WTC11 (cell line): ENCODE data around the gene CLBA1. TPM values are rescaled to one million over a fixed set of nuclear protein-coding genes. Genes with fewer than 3 reads are reported as not detected.

Experiments used
- ATAC-seq: fragments of 200-7000 bp; cut with Tn5 transposase; 2 replicates; pipeline ENCODE4 v1.10.0; 2021; ENCODE audit warnings: mild to moderate bottlenecking, moderate library complexity
- CTCF ChIA-PET: fragments of 300-600 bp; sonication (Branson Sonifier 250); formaldehyde crosslinking; loops from one replicate; lab custom pipeline; 2021; ENCODE audit warnings: antibody characterized with exemption; lab: Charles Lee
- POLR2A ChIA-PET: fragments of 350-600 bp; sonication (Branson Sonifier 250); formaldehyde crosslinking; loops from one replicate; lab custom pipeline; 2021; ENCODE audit warnings: antibody characterized with exemption; lab: Charles Lee
- DNase-seq: peaks from one replicate; pipeline ENCODE4 v3.0.0; 2021; ENCODE audit warnings: low spot score
- H3K27ac Mint-ChIP-seq: 2 replicates; pipeline ENCODE4 v1.8.0; 2021; ENCODE audit warnings: mixed read lengths
- H3K27me3 Mint-ChIP-seq: 2 replicates; pipeline ENCODE4 v1.8.0; 2021; ENCODE audit warnings: low read depth, mild to moderate bottlenecking, moderate library complexity, mixed read lengths
- H3K36me3 Mint-ChIP-seq: 2 replicates; pipeline ENCODE4 v1.8.0; 2021; ENCODE audit warnings: mixed read lengths
- H3K4me1 Mint-ChIP-seq: 2 replicates; pipeline ENCODE4 v1.8.0; 2022; ENCODE audit warnings: mixed read lengths
- H3K4me3 Mint-ChIP-seq: 2 replicates; pipeline ENCODE4 v1.8.0; 2021; ENCODE audit warnings: mild to moderate bottlenecking, moderate library complexity, mixed read lengths
- H3K9me3 Mint-ChIP-seq: 2 replicates; pipeline ENCODE4 v1.8.0; 2021; ENCODE audit warnings: mixed read lengths
- ARID4B ChIP-seq: sonication (generic); formaldehyde crosslinking; IDR thresholded peaks from 2 replicates; pipeline ENCODE4 v1.8.0; 2023; ENCODE audit warnings: missing genetic modification reagents, mild to moderate bottlenecking, borderline replicate concordance
- CREB1 ChIP-seq: sonication (generic); formaldehyde crosslinking; IDR thresholded peaks from 2 replicates; pipeline ENCODE4 v1.8.0; 2023; ENCODE audit warnings: mild to moderate bottlenecking, missing genetic modification reagents
- E2F1 ChIP-seq: sonication (generic); formaldehyde crosslinking; IDR thresholded peaks from 2 replicates; pipeline ENCODE4 v1.8.0; 2022; ENCODE audit warnings: mild to moderate bottlenecking, missing genetic modification reagents
- E2F4 ChIP-seq: sonication (generic); formaldehyde crosslinking; IDR thresholded peaks from 2 replicates; pipeline ENCODE4 v1.8.1; 2022; ENCODE audit warnings: low read depth, mild to moderate bottlenecking, moderate library complexity, missing genetic modification reagents, borderline replicate concordance
- ELF4 ChIP-seq: sonication (generic); formaldehyde crosslinking; IDR thresholded peaks from 2 replicates; pipeline ENCODE4 v1.8.1; 2022; ENCODE audit warnings: low read depth, mild to moderate bottlenecking, moderate library complexity, missing genetic modification reagents
- EMX1 ChIP-seq: fragments of 250-450 bp; sonication (Bioruptor Pico); IDR thresholded peaks from 2 replicates; pipeline ENCODE4 v1.8.0; 2021; ENCODE audit warnings: mild to moderate bottlenecking
- FOXJ3 ChIP-seq: sonication (generic); formaldehyde crosslinking; IDR thresholded peaks from 2 replicates; pipeline ENCODE4 v1.9.0; 2021; ENCODE audit warnings: missing genetic modification reagents, mild to moderate bottlenecking, borderline replicate concordance
- GRHL2 ChIP-seq: fragments of 250-450 bp; sonication (Bioruptor Pico); IDR thresholded peaks from 2 replicates; pipeline ENCODE4 v1.8.0; 2022; ENCODE audit warnings: mild to moderate bottlenecking, moderate library complexity; ENCODE audit not compliant: insufficient replicate concordance, severe bottlenecking
- KAT7 ChIP-seq: sonication (generic); formaldehyde crosslinking; IDR thresholded peaks from 2 replicates; pipeline ENCODE4 v1.8.1; 2023; ENCODE audit warnings: missing genetic modification reagents, mild to moderate bottlenecking, borderline replicate concordance
- PRRX2 ChIP-seq: fragments of 250-450 bp; sonication (Bioruptor Pico); IDR thresholded peaks from 2 replicates; pipeline ENCODE4 v1.8.0; 2021; ENCODE audit warnings: mild to moderate bottlenecking
- RELA ChIP-seq: sonication (generic); formaldehyde crosslinking; IDR thresholded peaks from 2 replicates; pipeline ENCODE4 v1.8.1; 2022; ENCODE audit warnings: missing genetic modification reagents, mild to moderate bottlenecking, borderline replicate concordance
- TCF7 ChIP-seq: sonication (generic); formaldehyde crosslinking; IDR thresholded peaks from 2 replicates; pipeline ENCODE4 v1.8.0; 2022; ENCODE audit warnings: mild to moderate bottlenecking, low read depth, missing genetic modification reagents, moderate library complexity
- TEAD4 ChIP-seq: sonication (generic); formaldehyde crosslinking; IDR thresholded peaks from 2 replicates; pipeline ENCODE4 v1.8.0; 2022; ENCODE audit warnings: mild to moderate bottlenecking, missing genetic modification reagents
- USF1 ChIP-seq: sonication (generic); formaldehyde crosslinking; IDR thresholded peaks from 2 replicates; pipeline ENCODE4 v1.8.0; 2022; ENCODE audit warnings: mild to moderate bottlenecking, missing genetic modification reagents
- USF2 ChIP-seq: sonication (generic); formaldehyde crosslinking; IDR thresholded peaks from 2 replicates; pipeline ENCODE4 v1.8.1; 2023; ENCODE audit warnings: mild to moderate bottlenecking, missing genetic modification reagents, moderate library complexity
- ZMAT4 ChIP-seq: fragments of 250-450 bp; sonication (Bioruptor Pico); IDR thresholded peaks from 2 replicates; pipeline ENCODE4 v1.9.0; 2021; ENCODE audit warnings: mild to moderate bottlenecking
- ZNF121 ChIP-seq: sonication (generic); formaldehyde crosslinking; IDR thresholded peaks from 2 replicates; pipeline ENCODE4 v1.8.0; 2023; ENCODE audit warnings: missing genetic modification reagents
- ZNF219 ChIP-seq: sonication (generic); formaldehyde crosslinking; IDR thresholded peaks from 2 replicates; pipeline ENCODE4 v1.8.0; 2023; ENCODE audit warnings: missing genetic modification reagents, mild to moderate bottlenecking, borderline replicate concordance
- ZNF232 ChIP-seq: sonication (generic); formaldehyde crosslinking; IDR thresholded peaks from 2 replicates; pipeline ENCODE4 v1.8.0; 2022; ENCODE audit warnings: mild to moderate bottlenecking, missing genetic modification reagents
- ZNF423 ChIP-seq: fragments of 250-450 bp; sonication (Bioruptor Pico); IDR thresholded peaks from 2 replicates; pipeline ENCODE4 v2.1.2; 2022; ENCODE audit warnings: mild to moderate bottlenecking, moderate library complexity
- ZNF671 ChIP-seq: fragments of 250-450 bp; sonication (Bioruptor Pico); IDR thresholded peaks from 2 replicates; pipeline ENCODE4 v1.8.0; 2021; ENCODE audit warnings: mild to moderate bottlenecking
- total RNA-seq: library from RNA; stranded (reverse); gene quantifications from 3 replicates; pipeline ENCODE4 v1.2.3, GENCODE V29; 2021
- TF ChIP-seq, protein P1 (sequence below): sonication (generic); formaldehyde crosslinking; IDR thresholded peaks from 2 replicates; pipeline ENCODE4 v1.8.1; 2023; ENCODE audit warnings: mild to moderate bottlenecking, missing genetic modification reagents

CLBA1 gene
- total RNA-seq, 1 experiment from 2014 or later = 3.8 TPM

GRCh38 chr14:104937161-104937560, 48.4 kb upstream of the CLBA1 start (continued):
- TF ChIP-seq ARID4B (CRISPR knock-in tag) = no peak
- TF ChIP-seq RELA = no peak
- no peak for TF ChIP-seq ZNF423 (CRISPR knock-in tag)
- TF ChIP-seq GRHL2 (CRISPR knock-in tag) = no peak
- TF ChIP-seq, protein P1, sequence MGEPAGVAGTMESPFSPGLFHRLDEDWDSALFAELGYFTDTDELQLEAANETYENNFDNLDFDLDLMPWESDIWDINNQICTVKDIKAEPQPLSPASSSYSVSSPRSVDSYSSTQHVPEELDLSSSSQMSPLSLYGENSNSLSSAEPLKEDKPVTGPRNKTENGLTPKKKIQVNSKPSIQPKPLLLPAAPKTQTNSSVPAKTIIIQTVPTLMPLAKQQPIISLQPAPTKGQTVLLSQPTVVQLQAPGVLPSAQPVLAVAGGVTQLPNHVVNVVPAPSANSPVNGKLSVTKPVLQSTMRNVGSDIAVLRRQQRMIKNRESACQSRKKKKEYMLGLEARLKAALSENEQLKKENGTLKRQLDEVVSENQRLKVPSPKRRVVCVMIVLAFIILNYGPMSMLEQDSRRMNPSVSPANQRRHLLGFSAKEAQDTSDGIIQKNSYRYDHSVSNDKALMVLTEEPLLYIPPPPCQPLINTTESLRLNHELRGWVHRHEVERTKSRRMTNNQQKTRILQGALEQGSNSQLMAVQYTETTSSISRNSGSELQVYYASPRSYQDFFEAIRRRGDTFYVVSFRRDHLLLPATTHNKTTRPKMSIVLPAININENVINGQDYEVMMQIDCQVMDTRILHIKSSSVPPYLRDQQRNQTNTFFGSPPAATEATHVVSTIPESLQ (CRISPR knock-in tag) = no peak
- no peak for TF ChIP-seq TEAD4
- no peak for TF ChIP-seq ZMAT4 (CRISPR knock-in tag)
- TF ChIP-seq ZNF121 (CRISPR knock-in tag) = no peak
- no peak for TF ChIP-seq E2F4 (CRISPR knock-in tag)
- TF ChIP-seq USF2 = no peak
- no peak for TF ChIP-seq ELF4 (CRISPR knock-in tag)

DNA sequence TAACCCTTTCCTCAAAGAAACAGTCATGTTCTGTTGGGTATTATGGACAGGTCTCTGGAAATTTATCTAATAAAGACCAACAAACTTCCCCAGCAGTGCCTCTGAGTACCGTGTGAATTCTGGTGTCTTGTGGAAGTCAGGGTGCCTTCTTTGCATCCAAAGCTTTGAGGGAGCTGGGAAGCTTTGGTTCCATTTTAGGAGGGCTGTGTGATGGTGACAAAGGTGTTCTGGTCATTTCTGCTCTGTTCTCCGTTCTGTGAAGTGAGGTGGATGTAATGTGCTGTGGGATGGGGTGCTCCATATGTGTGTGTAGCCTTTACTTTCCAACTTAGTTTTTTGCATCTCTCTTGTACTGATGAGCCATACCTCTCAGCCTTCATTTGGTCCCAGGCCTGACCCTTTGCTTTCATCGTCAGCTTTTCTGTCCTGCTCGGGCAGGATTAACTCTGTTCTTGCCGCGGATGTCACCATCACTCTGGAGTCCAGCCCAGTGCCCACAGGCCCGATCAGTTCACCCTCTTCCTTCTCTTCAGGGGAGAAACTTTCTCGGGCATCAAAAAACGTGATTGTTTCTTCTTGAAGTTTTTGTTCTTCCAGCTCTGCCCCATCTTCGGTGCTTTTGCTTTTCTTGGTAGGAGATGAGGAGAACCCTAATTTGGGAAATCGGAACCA, 47.8 kb upstream of the CLBA1 start:
- Mint-ChIP-seq H3K4me1 (no peaks in the 10 kb centered on the region), H3K9me3 (0 out of 2 replicates have a peak, but pooled peaks cover 3% of the 10 kb centered on the region), H3K27ac (no peak overlapping the region), H3K36me3 (no peaks in the 10 kb centered on the region), H3K4me3 (no peak overlapping the region), H3K27me3 (peaks cover 70% of the 10 kb centered on the region)
- no peak for DNase-seq
- TF ChIP-seq ZNF671 (no peak), ZNF121 (CRISPR knock-in tag) (no peak)
- ATAC-seq = no peak
- CTCF ChIA-PET = interaction anchor here (1.3 to 1.9 kb wide), 2 partner anchors 108 to 169 kb away, joined by 4 read pairs; no protein-coding TSS in a partner anchor
- POLR2A ChIA-PET = no interaction called here

DNA sequence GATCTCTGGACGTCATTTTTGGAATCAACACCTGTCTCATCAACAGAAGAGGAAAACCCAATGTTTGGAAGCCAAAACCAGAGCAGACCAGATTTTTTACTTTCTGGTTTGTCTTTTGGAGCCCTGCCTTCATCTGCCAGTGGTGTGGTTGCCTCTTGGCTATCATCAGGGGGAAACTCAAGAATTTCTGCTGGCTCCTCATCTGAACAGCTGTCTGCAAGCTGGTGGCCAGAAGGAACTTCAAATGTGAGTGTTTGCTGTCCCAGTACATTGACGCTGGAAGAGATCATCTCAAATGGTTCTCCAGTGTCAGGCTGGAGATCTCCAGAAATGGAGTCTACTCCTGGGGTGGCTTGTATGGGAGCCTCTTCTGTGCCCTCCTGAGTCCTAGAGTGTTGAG, 47.2 kb upstream of the CLBA1 start:
- DNase-seq = no peak
- POLR2A ChIA-PET = no interaction called here
- CTCF ChIA-PET = interaction anchor here (0.6 kb wide), 1 partner anchor 23 kb away, joined by 7 read pairs; no protein-coding TSS in a partner anchor
- TF ChIP-seq KAT7 (no peak), TCF7 (CRISPR knock-in tag) (no peak), EMX1 (CRISPR knock-in tag) (no peak), E2F1 (CRISPR knock-in tag) (no peak), CREB1 (CRISPR knock-in tag) (no peak), FOXJ3 (no peak), ZNF232 (CRISPR knock-in tag) (no peak), USF1 (CRISPR knock-in tag) (no peak), ZNF219 (CRISPR knock-in tag) (no peak), PRRX2 (CRISPR knock-in tag) (no peak), USF2 (no peak)

More for the DNA sequence above, 47.2 kb upstream of the CLBA1 start:
- H3K4me1 Mint-ChIP-seq = no peaks in the 10 kb centered on the region
- no peak overlapping the region for H3K27ac Mint-ChIP-seq
- H3K36me3 Mint-ChIP-seq = no peaks in the 10 kb centered on the region
- H3K9me3 Mint-ChIP-seq = 0 out of 2 replicates have a peak, but pooled peaks cover 3% of the 10 kb centered on the region
- peaks cover 64% of the 10 kb centered on the region for H3K27me3 Mint-ChIP-seq
- no peak overlapping the region for H3K4me3 Mint-ChIP-seq
- ATAC-seq = no peak
